Measurements from ENCODE around the gene CYP21A2. TPM values are rescaled to one million over a fixed set of nuclear protein-coding genes. Genes with fewer than 3 reads are reported as not detected.
A peak's percentile ranks its signal among the peaks of the same experiment; 100 is the strongest.

Gene CYP21A2
- total and polyA plus RNA-seq, 10 of the 15 experiments (the other 5 are each of a cell fraction or from before 2014, with no cell fraction given) = 0.04 to 0.92 (median 0.23) TPM; not detected in 7

- TF ChIP-seq PRDM15 (CRISPR knock-in tag; IDR thresholded peaks at IDR 0.05) (no peak), SREBF2 (IDR thresholded peaks at IDR 0.05; ENCODE audit: low read length) (no peak), FOXM1 (IDR thresholded peaks at IDR 0.05; ENCODE audit: low read depth, low read length) (peak; percentile 84; the same call in 1 of the 2 replicates), EP300 (IDR thresholded peaks at IDR 0.05; ENCODE audit: borderline replicate concordance in 1 of 2, control insufficient read depth in 1 of 2, low read depth in 2 of 2, low read length in 2 of 2) (peak in 1 of 2 experiments; percentile 19; a peak in 1 of 4 replicates)
Measured at GRCh38 chr6:32086661-32087573, 48.7 kb downstream of the CYP21A2 start (continued).
